GM10266 (cell line): ENCODE results near the gene FOXJ3.
"Not testable (repeated sequence)": the region's sequence is repeated elsewhere in the genome, so short reads cannot be mapped to it uniquely, and the experiment has no call there.

ENCODE experiments used
- DNase-seq: peaks from one replicate; pipeline ENCODE4 v3.0.0; 2012; ENCODE audit errors: extremely low spot score
- TF ChIP-seq, protein P1 (sequence below): IDR thresholded peaks from 2 replicates; pipeline ENCODE4 v1.5.1; 2012; ENCODE audit warnings: mild to moderate bottlenecking, low read depth; ENCODE audit not compliant: control insufficient read depth, insufficient read depth; ENCODE audit errors: missing control alignments

The FOXJ3 gene

GRCh38 chr1:42214447-42214871, 120.6 kb downstream of the FOXJ3 start:
- DNase-seq = no peak
- TF ChIP-seq, protein P1, sequence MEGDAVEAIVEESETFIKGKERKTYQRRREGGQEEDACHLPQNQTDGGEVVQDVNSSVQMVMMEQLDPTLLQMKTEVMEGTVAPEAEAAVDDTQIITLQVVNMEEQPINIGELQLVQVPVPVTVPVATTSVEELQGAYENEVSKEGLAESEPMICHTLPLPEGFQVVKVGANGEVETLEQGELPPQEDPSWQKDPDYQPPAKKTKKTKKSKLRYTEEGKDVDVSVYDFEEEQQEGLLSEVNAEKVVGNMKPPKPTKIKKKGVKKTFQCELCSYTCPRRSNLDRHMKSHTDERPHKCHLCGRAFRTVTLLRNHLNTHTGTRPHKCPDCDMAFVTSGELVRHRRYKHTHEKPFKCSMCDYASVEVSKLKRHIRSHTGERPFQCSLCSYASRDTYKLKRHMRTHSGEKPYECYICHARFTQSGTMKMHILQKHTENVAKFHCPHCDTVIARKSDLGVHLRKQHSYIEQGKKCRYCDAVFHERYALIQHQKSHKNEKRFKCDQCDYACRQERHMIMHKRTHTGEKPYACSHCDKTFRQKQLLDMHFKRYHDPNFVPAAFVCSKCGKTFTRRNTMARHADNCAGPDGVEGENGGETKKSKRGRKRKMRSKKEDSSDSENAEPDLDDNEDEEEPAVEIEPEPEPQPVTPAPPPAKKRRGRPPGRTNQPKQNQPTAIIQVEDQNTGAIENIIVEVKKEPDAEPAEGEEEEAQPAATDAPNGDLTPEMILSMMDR = no peak

DNA sequence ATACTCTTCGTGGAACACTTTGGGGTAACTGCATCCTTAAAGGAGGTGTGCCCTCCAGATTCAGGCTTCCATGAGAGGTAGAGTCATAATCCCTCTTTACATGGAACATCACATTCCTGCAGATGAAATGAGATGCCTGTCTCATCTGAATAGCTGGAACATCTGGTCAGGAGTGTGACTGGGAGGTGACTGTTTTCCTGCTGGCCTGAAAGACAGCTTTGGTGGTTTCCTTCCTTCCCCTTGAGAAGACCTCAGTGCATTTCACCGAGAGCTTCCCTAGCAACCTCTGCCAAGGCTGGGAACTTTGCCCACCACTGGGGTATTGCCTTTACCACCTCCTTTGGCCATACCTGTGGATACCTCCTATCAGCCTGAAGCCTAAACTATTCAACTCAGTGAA, 123.8 kb downstream of the FOXJ3 start:
- TF ChIP-seq, protein P1 = no peak
- DNase-seq = no peak

- no peak for DNase-seq
- TF ChIP-seq, protein P1 = no peak
Measured at GRCh38 chr1:42210421-42211133, 124.5 kb downstream of the FOXJ3 start.

- DNase-seq = no peak
- TF ChIP-seq, protein P1 = no peak
Measured at GRCh38 chr1:42209526-42210251, 125.3 kb downstream of the FOXJ3 start.

DNA sequence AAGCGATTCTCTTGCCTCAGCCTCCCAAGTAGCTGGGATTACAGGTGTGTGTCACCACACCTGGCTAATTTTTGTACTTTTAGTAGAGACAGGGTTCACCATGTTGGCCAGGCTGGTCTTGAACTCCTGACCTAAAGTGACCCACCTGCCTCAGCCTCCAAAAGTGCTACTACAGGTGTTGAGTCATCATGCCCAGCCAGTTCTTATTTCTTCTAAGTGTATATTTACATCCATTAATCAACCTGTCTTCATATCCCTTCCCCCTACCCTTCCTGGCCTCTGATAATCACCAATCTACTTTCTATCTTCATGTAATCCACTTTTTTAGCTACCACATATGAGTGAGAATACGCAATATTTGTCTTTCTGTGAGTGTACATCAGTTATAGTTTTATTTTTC, 128.1 kb downstream of the FOXJ3 start:
- DNase-seq = not testable (repeated sequence)

GRCh38 chr1:42206164-42206563, 128.9 kb downstream of the FOXJ3 start:
- no peak for DNase-seq
- TF ChIP-seq, protein P1 = no peak

DNA sequence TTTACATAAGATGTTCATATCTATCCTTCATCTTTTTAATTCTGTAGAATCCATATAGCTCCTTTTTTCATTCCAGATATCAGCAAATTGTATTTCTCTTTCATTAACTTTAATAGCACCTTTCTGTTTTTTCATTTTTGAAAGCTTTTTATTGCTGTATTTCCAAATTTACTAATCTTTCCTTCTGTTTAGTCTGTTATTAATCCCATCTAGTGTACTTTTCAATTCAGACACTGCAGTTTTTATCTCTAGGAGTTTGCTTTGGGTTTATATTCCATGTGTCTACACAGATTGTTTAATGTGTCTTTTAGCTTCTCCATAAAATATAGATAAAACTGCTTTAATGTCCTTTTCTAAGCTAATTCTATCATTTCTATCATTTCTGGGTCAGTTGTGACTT, 133.0 kb downstream of the FOXJ3 start:
- DNase-seq = no peak
- TF ChIP-seq, protein P1 = no peak

DNA sequence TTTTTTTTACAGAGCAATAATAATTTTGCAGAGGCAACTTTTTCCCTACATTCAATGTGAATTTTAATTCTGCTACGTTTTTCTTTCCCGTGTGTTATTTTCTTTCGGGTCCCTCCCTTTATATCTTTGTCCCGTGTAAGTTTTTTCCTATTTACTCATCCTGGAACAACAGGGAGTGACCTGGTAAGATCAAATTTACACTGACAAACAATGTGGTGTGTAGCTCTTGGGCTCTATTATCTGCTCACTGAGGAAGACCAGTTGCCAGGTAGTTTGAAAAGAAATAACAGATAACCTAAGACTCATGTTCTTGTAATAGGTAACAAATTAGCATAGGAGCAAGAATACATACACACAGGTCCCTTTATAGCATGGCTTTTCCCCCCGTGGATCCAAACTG, 136.8 kb downstream of the FOXJ3 start:
- TF ChIP-seq, protein P1 = no peak
- no peak for DNase-seq
